HEK293T (cell line): ENCODE data around the gene NOA1.

Source experiments
- CTCF ChIA-PET: fragments of 350-600 bp; formaldehyde crosslinking; extraction: SDS; loops from one replicate; lab custom pipeline; 2021; ENCODE audit warnings: antibody characterized with exemption, inconsistent platforms; lab: Yijun Ruan, JAX
- POLR2A ChIA-PET: fragments of 350-600 bp; formaldehyde crosslinking; extraction: SDS; loops from one replicate; lab custom pipeline; 2020; ENCODE audit warnings: antibody characterized with exemption, inconsistent platforms; lab: Yijun Ruan, JAX
- DNase-seq: peaks from one replicate; pipeline ENCODE4 v3.0.0; 2012; ENCODE audit warnings: mixed read lengths; ENCODE audit errors: extremely low spot score
- ARNT ChIP-seq: fragments of 450-650 bp; IDR thresholded peaks from 2 replicates; pipeline ENCODE4 v1.6.1; 2017; ENCODE audit warnings: mild to moderate bottlenecking
- BHLHE40 ChIP-seq: fragments of 450-650 bp; IDR thresholded peaks from 2 replicates; pipeline ENCODE4 v1.6.1; 2016; ENCODE audit warnings: mild to moderate bottlenecking, moderate library complexity, borderline replicate concordance
- CTBP1 ChIP-seq: fragments of 450-650 bp; IDR thresholded peaks from 2 replicates; pipeline ENCODE4 v1.6.1; 2016; ENCODE audit warnings: borderline replicate concordance
- ELF4 ChIP-seq: fragments of 450-650 bp; IDR thresholded peaks from 2 replicates; pipeline ENCODE4 v1.6.1; 2017; ENCODE audit warnings: antibody characterized with exemption
- FOXA1 ChIP-seq: fragments of 450-650 bp; IDR thresholded peaks from 2 replicates; pipeline ENCODE4 v1.6.1; 2016; ENCODE audit warnings: mild to moderate bottlenecking
- FOXK2 ChIP-seq: fragments of 450-650 bp; IDR thresholded peaks from 2 replicates; pipeline ENCODE4 v1.6.1; 2016; ENCODE audit warnings: mild to moderate bottlenecking
- FOXM1 ChIP-seq: fragments of 450-650 bp; IDR thresholded peaks from 2 replicates; pipeline ENCODE4 v1.6.1; 2017; ENCODE audit warnings: mild to moderate bottlenecking, borderline replicate concordance
- HDGF ChIP-seq: fragments of 450-650 bp; IDR thresholded peaks from 2 replicates; pipeline ENCODE4 v1.6.1; 2017; ENCODE audit warnings: antibody characterized with exemption, borderline replicate concordance
- L3MBTL2 ChIP-seq: fragments of 450-650 bp; conservative IDR thresholded peaks from 2 replicates; pipeline ENCODE4 v1.6.1; 2016; ENCODE audit warnings: mild to moderate bottlenecking
- LEF1 ChIP-seq: fragments of 450-650 bp; IDR thresholded peaks from 2 replicates; pipeline ENCODE4 v1.6.1; 2017; ENCODE audit warnings: mild to moderate bottlenecking, borderline replicate concordance
- NFRKB ChIP-seq: fragments of 450-650 bp; IDR thresholded peaks from 2 replicates; pipeline ENCODE4 v1.6.1; 2016; ENCODE audit warnings: mild to moderate bottlenecking, moderate library complexity
- PKNOX1 ChIP-seq: fragments of 450-650 bp; IDR thresholded peaks from 2 replicates; pipeline ENCODE4 v1.6.1; 2016
- SP1 ChIP-seq: fragments of 450-650 bp; IDR thresholded peaks from 2 replicates; pipeline ENCODE4 v1.6.1; 2017
- SUZ12 ChIP-seq: fragments of 450-650 bp; IDR thresholded peaks from 2 replicates; pipeline ENCODE4 v1.6.1; 2016; ENCODE audit warnings: mild to moderate bottlenecking
- TARDBP ChIP-seq: fragments of 450-650 bp; IDR thresholded peaks from 2 replicates; pipeline ENCODE4 v1.6.1; 2016
- ZNF384 ChIP-seq: fragments of 450-650 bp; IDR thresholded peaks from 2 replicates; pipeline ENCODE4 v1.6.1; 2016

Gene NOA1

GRCh38 chr4:56999751-57000150 lies 22.3 kb upstream of the NOA1 start:
- ChIA-PET CTCF (no interaction called here), POLR2A (interaction anchor here (1.0 kb wide), 1 partner anchor 22 kb away, joined by 3 read pairs; the partner anchor contains the start of gene NOA1)
- no peak for TF ChIP-seq BHLHE40
- no peak for TF ChIP-seq SUZ12
- no peak for TF ChIP-seq HDGF
- TF ChIP-seq CTBP1 = no peak
- TF ChIP-seq FOXK2 = no peak
- no peak for TF ChIP-seq PKNOX1
- no peak for TF ChIP-seq LEF1
- no peak for TF ChIP-seq FOXM1
- DNase-seq = no peak

GRCh38 chr4:56995525-56995924 lies 18.1 kb upstream of the NOA1 start:
- DNase-seq = no peak
- POLR2A ChIA-PET = interaction anchor here (1.0 kb wide), 1 partner anchor 17 kb away, joined by 3 read pairs; the partner anchor contains the start of gene POLR2B
- CTCF ChIA-PET = no interaction called here
- no peak for TF ChIP-seq L3MBTL2
- TF ChIP-seq BHLHE40 = no peak
- TF ChIP-seq HDGF = no peak
- no peak for TF ChIP-seq NFRKB
- TF ChIP-seq FOXA1 = no peak
- no peak for TF ChIP-seq LEF1
- TF ChIP-seq SUZ12 = no peak
- no peak for TF ChIP-seq ZNF384
- no peak for TF ChIP-seq CTBP1
- TF ChIP-seq FOXK2 = no peak
- no peak for TF ChIP-seq PKNOX1
- no peak for TF ChIP-seq SP1
- TF ChIP-seq FOXM1 = no peak
- no peak for TF ChIP-seq ARNT
- no peak for TF ChIP-seq TARDBP
- no peak for TF ChIP-seq ELF4

GRCh38 chr4:56990109-56990905 lies 12.9 kb upstream of the NOA1 start:
- TF ChIP-seq L3MBTL2 (no peak), LEF1 (no peak), NFRKB (no peak), FOXK2 (no peak)
- POLR2A ChIA-PET = interaction anchor here (4.8 kb wide), 1 partner anchor 12 kb away, joined by 46 read pairs; the partner anchor contains the start of genes NOA1 and POLR2B
- CTCF ChIA-PET = interaction anchor here (1.2 kb wide), 1 partner anchor 12 kb away, joined by 3 read pairs; the partner anchor contains the start of gene POLR2B
- DNase-seq = no peak

GRCh38 chr4:56986952-56987351 lies 9.5 kb upstream of the NOA1 start:
- no peak for TF ChIP-seq ZNF384
- no peak for TF ChIP-seq TARDBP
- TF ChIP-seq CTBP1 = no peak
- TF ChIP-seq FOXK2 = no peak
- no peak for TF ChIP-seq SP1
- no peak for TF ChIP-seq FOXA1
- no peak for TF ChIP-seq FOXM1
- TF ChIP-seq ARNT = no peak
- TF ChIP-seq LEF1 = no peak
- TF ChIP-seq SUZ12 = no peak
- TF ChIP-seq BHLHE40 = no peak
- no peak for TF ChIP-seq ELF4
- no peak for TF ChIP-seq L3MBTL2
- TF ChIP-seq NFRKB = no peak
- TF ChIP-seq PKNOX1 = no peak
- TF ChIP-seq HDGF = no peak
- DNase-seq = no peak
- POLR2A ChIA-PET = no interaction called here
- CTCF ChIA-PET = no interaction called here

GRCh38 chr4:56986192-56986591 lies 8.8 kb upstream of the NOA1 start:
- ChIA-PET POLR2A (no interaction called here), CTCF (no interaction called here)
- TF ChIP-seq BHLHE40 = no peak
- no peak for TF ChIP-seq FOXK2
- TF ChIP-seq LEF1 = no peak
- TF ChIP-seq ZNF384 = no peak
- no peak for TF ChIP-seq SP1
- TF ChIP-seq HDGF = no peak
- TF ChIP-seq ELF4 = no peak
- TF ChIP-seq ARNT = no peak
- no peak for TF ChIP-seq SUZ12
- no peak for TF ChIP-seq TARDBP
- TF ChIP-seq NFRKB = no peak
- TF ChIP-seq FOXA1 = no peak
- TF ChIP-seq CTBP1 = no peak
- no peak for DNase-seq

GRCh38 chr4:56981795-56982201 lies 4.4 kb upstream of the NOA1 start:
- CTCF ChIA-PET = interaction anchor here (0.7 kb wide), 1 partner anchor 22 kb away, joined by 4 read pairs; no protein-coding TSS in a partner anchor
- POLR2A ChIA-PET = no interaction called here
- no peak for DNase-seq
- no peak for TF ChIP-seq FOXM1
- TF ChIP-seq SP1 = no peak
- TF ChIP-seq PKNOX1 = 0 out of 2 replicates have a peak, but pooled peaks have one; percentile 38
- TF ChIP-seq LEF1 = no peak
- no peak for TF ChIP-seq CTBP1
- no peak for TF ChIP-seq ELF4
- TF ChIP-seq L3MBTL2 = no peak
